Natural killer cell treated with Interleukin-12 subunit alpha and Interleukin-12 subunit beta and Interleukin-15 and Interleukin-18, amount 100 ng/mL, for 72 hours (primary cell): Measurements from ENCODE around the gene WFIKKN2. TPM values are rescaled to one million over a fixed set of nuclear protein-coding genes. Genes with fewer than 3 reads are reported as not detected.
A peak's percentile ranks its signal among the peaks of the same experiment; 100 is the strongest.

Source experiments
- ATAC-seq, 2 donors: fragments of 150-1000 bp; cut with Tn5 transposase in 1 of 2; sonication (Bioruptor Pico), chemical (Tn5 transposase) in 1 of 2; 2 replicates each; pipeline ENCODE4 v1.10.0; 2021
- DNase-seq: peaks from one replicate; pipeline ENCODE4 v3.0.0; 2022; ENCODE audit warnings: low spot score
- H3K27ac Mint-ChIP-seq, 2 donors: 1 replicate in 1 of 2; 2 replicates in 1 of 2; pipeline ENCODE4 v1.8.0; 2022; ENCODE audit warnings: mixed read lengths in 2 of 2, mild to moderate bottlenecking in 1 of 2, moderate library complexity in 1 of 2
- H3K27me3 Mint-ChIP-seq, 2 donors: 1 replicate in 1 of 2; 2 replicates in 1 of 2; pipeline ENCODE4 v1.8.0; 2022; ENCODE audit warnings: mixed read lengths in 2 of 2
- H3K36me3 Mint-ChIP-seq: one replicate; pipeline ENCODE4 v1.8.0; 2022; ENCODE audit warnings: mixed read lengths
- H3K4me1 Mint-ChIP-seq, 2 donors: 1 replicate in 1 of 2; 2 replicates in 1 of 2; pipeline ENCODE4 v1.8.0; 2022; ENCODE audit warnings: low read depth in 2 of 2, mixed read lengths in 2 of 2, mild to moderate bottlenecking in 1 of 2
- H3K4me3 Mint-ChIP-seq: one replicate; pipeline ENCODE4 v1.8.0; 2022; ENCODE audit warnings: mixed read lengths
- H3K9me3 Mint-ChIP-seq: 2 replicates; pipeline ENCODE4 v1.8.0; 2022; ENCODE audit warnings: mixed read lengths
- total RNA-seq, 2 donors: library from RNA; stranded (reverse); gene quantifications; one replicate each; pipeline ENCODE4 v1.2.3, GENCODE V29; 2022

The WFIKKN2 gene
- total RNA-seq, 2 donors from 2014 or later, result not detected

DNA sequence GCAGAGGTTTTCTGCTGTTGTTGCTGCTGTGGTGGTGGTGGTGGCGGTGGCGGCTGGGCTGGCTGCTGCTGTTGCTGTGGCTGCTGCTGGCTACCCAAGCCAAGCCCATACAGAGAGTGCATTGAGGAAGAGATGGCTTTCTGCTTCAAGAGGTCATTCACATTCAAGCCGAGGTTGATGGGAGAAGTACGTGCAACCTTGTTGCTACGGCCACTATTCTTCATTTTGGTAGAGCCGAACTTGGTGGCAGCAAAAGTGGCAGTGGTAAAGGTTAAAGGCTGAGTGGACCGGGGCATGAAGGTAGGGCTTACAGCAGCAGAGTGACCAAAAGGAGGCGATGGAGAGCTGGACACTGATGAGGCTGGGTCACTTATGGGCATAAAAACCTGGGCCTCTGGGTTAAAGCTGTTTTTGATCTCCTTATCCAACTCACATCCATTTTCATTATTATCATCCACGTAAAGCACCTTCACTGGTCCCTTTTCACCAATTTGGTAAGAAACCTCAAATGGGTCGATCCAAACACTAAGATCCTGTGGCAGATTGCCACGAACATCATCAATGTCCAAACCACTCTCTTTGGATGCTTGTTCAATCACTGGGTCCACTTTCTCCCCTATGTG is 27.9 kb downstream of the WFIKKN2 start:
- H3K27me3 Mint-ChIP-seq, result peaks cover 0 to 3% of the 10 kb centered on the region in 2 donors
- H3K4me1 Mint-ChIP-seq, result peaks cover 30 to 44% of the 10 kb centered on the region in 2 donors
- H3K27ac Mint-ChIP-seq, result peak overlapping the region in 1 of 2 donors; percentile 89
- H3K36me3 Mint-ChIP-seq, result peaks cover 12% of the 10 kb centered on the region
- H3K9me3 Mint-ChIP-seq, result no peaks in the 10 kb centered on the region
- DNase-seq (no peak), ATAC-seq (no peak)
- peak overlapping the region; percentile 99 for H3K4me3 Mint-ChIP-seq

DNA sequence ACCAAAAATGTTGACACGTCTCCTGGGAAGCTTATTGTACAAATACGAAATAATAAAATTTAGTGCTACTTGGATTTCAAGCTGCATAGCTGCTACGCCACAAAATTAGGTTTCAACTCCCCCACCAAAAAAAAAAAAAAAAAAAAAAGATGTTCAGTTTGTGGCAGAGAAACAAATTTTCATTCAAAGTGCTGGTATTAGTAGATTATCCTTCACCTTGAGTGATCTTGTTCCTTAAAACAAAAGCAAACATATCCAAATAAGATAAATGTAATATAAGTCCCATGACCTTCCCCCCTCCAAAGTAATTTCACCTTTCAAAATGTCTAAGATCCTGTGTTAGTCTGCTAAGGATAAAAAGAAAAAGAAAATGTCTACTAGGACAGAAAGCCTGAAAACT is 28.5 kb downstream of the WFIKKN2 start:
- DNase-seq (no peak), ATAC-seq (no peak)
- no peaks in the 10 kb centered on the region for H3K9me3 Mint-ChIP-seq
- H3K4me1 Mint-ChIP-seq, result peaks cover 30 to 48% of the 10 kb centered on the region in 2 donors
- H3K4me3 Mint-ChIP-seq, result peak overlapping the region; percentile 99
- H3K36me3 Mint-ChIP-seq, result peaks cover 12% of the 10 kb centered on the region
- peak overlapping the region; percentile 89 to 95 for H3K27ac Mint-ChIP-seq
- peaks cover 0 to 3% of the 10 kb centered on the region in 2 donors for H3K27me3 Mint-ChIP-seq

GRCh38 chr17:50864747-50865059 is 29.3 kb downstream of the WFIKKN2 start:
- DNase-seq (no peak), ATAC-seq (no peak)
- Mint-ChIP-seq H3K36me3 (peaks cover 12% of the 10 kb centered on the region), H3K27ac (peak overlapping the region; percentile 89 to 95), H3K27me3 (peaks cover 0 to 3% of the 10 kb centered on the region in 2 donors), H3K4me1 (peaks cover 30 to 48% of the 10 kb centered on the region in 2 donors), H3K4me3 (peak overlapping the region; percentile 99), H3K9me3 (no peaks in the 10 kb centered on the region)

- H3K36me3 Mint-ChIP-seq, result peaks cover 12% of the 10 kb centered on the region
- H3K27me3 Mint-ChIP-seq, result peaks cover 0 to 3% of the 10 kb centered on the region in 2 donors
- peak overlapping the region; percentile 99 for H3K4me3 Mint-ChIP-seq
- DNase-seq (peak; percentile 71), ATAC-seq (peak; percentile 2 to 8)
- H3K4me1 Mint-ChIP-seq, result peaks cover 30 to 48% of the 10 kb centered on the region in 2 donors
- H3K9me3 Mint-ChIP-seq, result no peaks in the 10 kb centered on the region
- peak overlapping the region; percentile 89 to 95 for H3K27ac Mint-ChIP-seq
These were observed 29.9 kb downstream of the WFIKKN2 start for GRCh38 chr17:50865060-50865867.

- H3K4me3 Mint-ChIP-seq, result peak overlapping the region; percentile 99
- H3K27ac Mint-ChIP-seq, result no peak overlapping the region
- peaks cover 12% of the 10 kb centered on the region for H3K36me3 Mint-ChIP-seq
- peaks cover 0 to 3% of the 10 kb centered on the region in 2 donors for H3K27me3 Mint-ChIP-seq
- peaks cover 30 to 48% of the 10 kb centered on the region in 2 donors for H3K4me1 Mint-ChIP-seq
- H3K9me3 Mint-ChIP-seq, result no peaks in the 10 kb centered on the region
- ATAC-seq, result no peak
- no peak for DNase-seq
These were observed 30.5 kb downstream of the WFIKKN2 start for GRCh38 chr17:50865868-50866260.

DNA sequence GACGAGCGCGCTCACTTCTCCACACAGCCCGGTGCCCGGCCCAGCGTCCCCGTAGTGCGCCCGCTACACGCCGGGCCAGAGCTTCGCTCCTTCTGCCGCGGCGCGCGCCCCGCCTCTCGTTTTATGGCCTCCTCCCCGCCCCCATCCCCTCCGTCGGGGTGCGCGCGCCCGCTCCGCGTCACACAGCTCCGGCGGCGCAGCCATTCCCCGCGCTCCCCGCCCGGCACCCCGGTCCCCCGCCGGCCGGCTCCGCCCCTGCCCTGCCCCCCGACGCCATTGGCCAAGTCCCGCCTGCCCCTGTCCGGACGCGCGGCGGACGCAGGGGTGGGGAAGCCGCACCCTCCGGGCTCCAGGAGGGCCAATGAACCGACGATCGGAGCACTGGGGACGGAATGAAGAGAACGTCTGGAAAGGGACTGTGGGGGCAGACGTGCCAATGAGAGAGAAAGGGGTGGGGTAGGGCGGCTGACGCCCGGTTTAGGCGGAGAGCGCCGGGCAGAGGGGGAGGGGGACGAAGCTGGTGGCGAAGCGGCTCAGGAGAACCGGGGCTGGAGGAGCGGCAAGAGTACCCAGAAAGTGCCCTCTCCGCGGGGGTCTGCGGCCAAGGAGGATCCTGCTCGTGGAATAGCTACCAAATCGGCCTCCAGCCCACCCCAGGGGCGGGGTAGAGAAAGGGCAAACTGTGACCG is 31.0 kb downstream of the WFIKKN2 start, which contains the start of gene TOB1:
Gene TOB1 (minus strand): TSS at position 94 of the 689 bp plus-strand sequence. CDS start 2,337 bp downstream, outside the sequence.
- peak within 1 kb of the TSS; percentile 99 for H3K4me3 Mint-ChIP-seq
- H3K4me1 Mint-ChIP-seq, result peaks cover 34 to 52% of the 10 kb centered on the region in 2 donors
- H3K9me3 Mint-ChIP-seq, result no peaks in the 10 kb centered on the region
- H3K36me3 Mint-ChIP-seq, result peaks cover 12% of the 10 kb centered on the region
- H3K27me3 Mint-ChIP-seq, result peaks cover 0 to 3% of the 10 kb centered on the region in 2 donors
- DNase-seq, result peak; percentile 97
- peak within 1 kb of the TSS; percentile 92 to 95 for H3K27ac Mint-ChIP-seq
- ATAC-seq, result peak; percentile 93 to 95

DNA sequence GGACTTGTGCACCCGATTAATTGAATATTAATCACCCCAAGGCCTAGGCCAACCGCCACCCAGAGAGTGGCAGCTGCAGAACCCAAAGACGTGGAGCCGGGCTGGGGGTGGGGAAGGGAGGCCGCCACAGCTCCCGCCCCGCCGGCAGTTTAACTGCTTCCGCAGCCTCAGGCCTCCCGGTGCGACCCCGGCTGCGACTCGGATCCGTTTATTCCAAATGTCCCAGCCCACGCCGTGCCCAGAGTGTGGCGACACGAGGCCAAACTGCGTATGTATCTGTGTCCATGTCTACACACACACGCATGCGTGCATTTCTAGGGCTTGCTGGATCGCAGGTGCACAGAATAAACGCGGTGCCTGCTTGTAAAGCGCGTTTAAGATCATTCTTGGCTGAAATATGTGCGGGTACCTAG is 31.6 kb downstream of the WFIKKN2 start:
- H3K27me3 Mint-ChIP-seq, result peaks cover 0 to 5% of the 10 kb centered on the region in 2 donors
- peak overlapping the region; percentile 89 to 92 for H3K27ac Mint-ChIP-seq
- H3K36me3 Mint-ChIP-seq, result peaks cover 12% of the 10 kb centered on the region
- H3K9me3 Mint-ChIP-seq, result no peaks in the 10 kb centered on the region
- peaks cover 37 to 55% of the 10 kb centered on the region in 2 donors for H3K4me1 Mint-ChIP-seq
- DNase-seq (peak; percentile 68), ATAC-seq (peak; percentile 8 to 25)
- peak overlapping the region; percentile 92 for H3K4me3 Mint-ChIP-seq

GRCh38 chr17:50867363-50868139 is 32.2 kb downstream of the WFIKKN2 start:
- Mint-ChIP-seq H3K4me3 (peak overlapping the region; percentile 92), H3K27me3 (peaks cover 0 to 5% of the 10 kb centered on the region in 2 donors)

DNA sequence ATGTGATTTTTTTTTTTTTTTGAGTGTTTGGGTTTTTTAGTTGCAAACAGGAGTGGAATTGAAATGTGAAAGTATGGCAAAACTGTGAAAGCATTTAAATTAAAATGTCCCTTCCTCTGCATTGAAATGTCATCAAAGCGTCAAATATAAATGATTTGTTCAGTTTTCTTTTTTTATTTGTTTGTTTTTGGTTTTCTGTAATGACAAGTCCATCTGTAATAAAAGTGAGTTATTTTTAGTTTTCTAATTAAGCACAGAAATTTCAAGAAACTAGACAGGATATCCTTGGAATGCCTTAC is 32.7 kb downstream of the WFIKKN2 start:
- ATAC-seq, result no peak
- Mint-ChIP-seq H3K27me3 (peaks cover 0 to 5% of the 10 kb centered on the region in 2 donors), H3K4me1 (peaks cover 37 to 50% of the 10 kb centered on the region in 2 donors), H3K36me3 (peaks cover 8% of the 10 kb centered on the region), H3K9me3 (no peaks in the 10 kb centered on the region), H3K27ac (peak overlapping the region; percentile 89 to 92), H3K4me3 (peak overlapping the region; percentile 92)
- no peak for DNase-seq

More at GRCh38 chr17:50867363-50868139, 32.2 kb downstream of the WFIKKN2 start:
- H3K4me1 Mint-ChIP-seq, result peaks cover 39 to 54% of the 10 kb centered on the region in 2 donors
- H3K27ac Mint-ChIP-seq, result peak overlapping the region; percentile 89 to 92
- H3K36me3 Mint-ChIP-seq, result peaks cover 12% of the 10 kb centered on the region
- DNase-seq (peak; percentile 84), ATAC-seq (peak; percentile 40 to 45)
- no peaks in the 10 kb centered on the region for H3K9me3 Mint-ChIP-seq

DNA sequence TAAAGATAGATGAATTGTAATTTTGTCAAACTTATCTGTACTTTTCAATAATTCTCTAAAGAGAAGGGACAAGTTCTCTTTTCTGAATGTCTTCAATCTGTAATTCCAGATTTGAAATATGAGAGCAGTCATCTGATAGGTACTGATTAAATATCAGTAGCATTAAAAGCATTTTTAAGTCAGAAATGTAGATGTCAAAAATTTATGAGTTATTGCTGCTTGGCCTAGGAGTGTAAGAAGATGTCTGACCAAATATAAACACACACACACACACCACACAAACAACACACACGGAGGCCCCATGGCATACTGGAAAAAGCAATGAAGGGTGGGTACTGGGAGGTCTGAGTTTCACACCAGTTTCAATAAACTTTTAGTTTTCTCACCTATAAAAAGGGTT is 33.2 kb downstream of the WFIKKN2 start:
- H3K36me3 Mint-ChIP-seq, result peaks cover 5% of the 10 kb centered on the region
- ATAC-seq, result no peak
- DNase-seq, result no peak
- H3K9me3 Mint-ChIP-seq, result no peaks in the 10 kb centered on the region
- H3K4me3 Mint-ChIP-seq, result peak overlapping the region; percentile 92
- H3K27ac Mint-ChIP-seq, result peak overlapping the region in 1 of 2 donors; percentile 92
- peaks cover 3 to 5% of the 10 kb centered on the region in 2 donors for H3K27me3 Mint-ChIP-seq
- peaks cover 38 to 49% of the 10 kb centered on the region in 2 donors for H3K4me1 Mint-ChIP-seq

DNA sequence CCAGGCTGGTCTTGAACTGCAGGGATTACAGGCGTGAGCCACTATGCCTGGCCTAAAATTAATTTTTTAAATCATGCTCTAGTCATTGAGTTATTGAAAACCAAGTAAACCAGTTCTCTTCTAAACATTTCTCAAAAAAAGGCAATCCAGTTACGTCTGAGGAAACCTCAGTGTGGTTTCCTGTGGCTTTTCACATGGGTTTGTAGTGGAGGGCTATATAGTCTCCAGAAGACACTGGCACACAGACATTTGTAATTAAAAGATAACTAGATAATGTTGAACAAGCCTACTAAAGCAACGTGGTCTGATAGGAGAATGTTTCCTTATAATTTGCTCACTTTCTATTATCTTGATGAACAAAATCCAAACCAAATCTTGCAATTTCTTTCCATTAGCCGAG is 36.0 kb downstream of the WFIKKN2 start:
- no peak for ATAC-seq
- peaks cover 34 to 35% of the 10 kb centered on the region in 2 donors for H3K4me1 Mint-ChIP-seq

DNA sequence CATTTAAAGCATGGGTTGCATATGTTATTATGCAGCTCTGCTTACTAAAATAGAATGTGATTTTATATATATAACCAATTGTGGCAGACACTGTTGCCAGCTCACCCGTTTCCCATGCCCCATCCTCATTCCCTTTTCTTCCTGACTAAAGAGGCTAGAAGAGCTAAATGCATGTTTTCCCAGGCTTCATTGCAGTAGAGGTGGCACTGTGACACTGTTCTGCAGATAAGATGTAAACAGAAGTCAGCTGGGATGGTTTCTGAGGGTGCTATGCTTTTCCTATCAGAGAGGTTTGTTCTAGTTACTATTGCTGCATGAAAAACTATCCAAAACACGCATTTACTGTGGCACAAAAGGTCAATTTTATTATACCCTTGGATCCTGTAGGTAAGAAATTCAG is 36.5 kb downstream of the WFIKKN2 start:
- ATAC-seq, result no peak
- Mint-ChIP-seq H3K4me3 (no peak overlapping the region), H3K9me3 (no peaks in the 10 kb centered on the region), H3K27ac (peak overlapping the region in 1 of 2 donors; percentile 36), H3K27me3 (peaks cover 19 to 25% of the 10 kb centered on the region in 2 donors), H3K4me1 (peaks cover 32 to 34% of the 10 kb centered on the region in 2 donors), H3K36me3 (no peaks in the 10 kb centered on the region)
- DNase-seq, result no peak

More for the DNA sequence above, 36.0 kb downstream of the WFIKKN2 start:
- H3K27me3 Mint-ChIP-seq, result peaks cover 19 to 22% of the 10 kb centered on the region in 2 donors
- peak overlapping the region; percentile 36 to 51 for H3K27ac Mint-ChIP-seq
- peak; percentile 75 for DNase-seq
- no peaks in the 10 kb centered on the region for H3K9me3 Mint-ChIP-seq
- peak overlapping the region; percentile 71 for H3K4me3 Mint-ChIP-seq
- H3K36me3 Mint-ChIP-seq, result no peaks in the 10 kb centered on the region
